HFF-Myc (cell line): ENCODE measurements around the gene POLR2J2.
"Not testable (repeated sequence)": the region's sequence is repeated elsewhere in the genome, so short reads cannot be mapped to it uniquely, and the experiment has no call there.

Source experiments
- DNase-seq: peaks from one replicate; pipeline ENCODE4 v3.0.0-alpha.2; 2011; ENCODE audit warnings: low read depth; ENCODE audit errors: extremely low read depth
- H3K4me3 ChIP-seq: replicated peaks from 2 replicates; pipeline ENCODE4 v1.5.1; 2011; ENCODE audit warnings: low read depth, mild to moderate bottlenecking, control low read depth, low read length

Gene POLR2J2

GRCh38 chr7:102675545-102675944, 4.1 kb upstream of the POLR2J2 start:
- not testable (repeated sequence) for H3K4me3 ChIP-seq, DNase-seq

DNA sequence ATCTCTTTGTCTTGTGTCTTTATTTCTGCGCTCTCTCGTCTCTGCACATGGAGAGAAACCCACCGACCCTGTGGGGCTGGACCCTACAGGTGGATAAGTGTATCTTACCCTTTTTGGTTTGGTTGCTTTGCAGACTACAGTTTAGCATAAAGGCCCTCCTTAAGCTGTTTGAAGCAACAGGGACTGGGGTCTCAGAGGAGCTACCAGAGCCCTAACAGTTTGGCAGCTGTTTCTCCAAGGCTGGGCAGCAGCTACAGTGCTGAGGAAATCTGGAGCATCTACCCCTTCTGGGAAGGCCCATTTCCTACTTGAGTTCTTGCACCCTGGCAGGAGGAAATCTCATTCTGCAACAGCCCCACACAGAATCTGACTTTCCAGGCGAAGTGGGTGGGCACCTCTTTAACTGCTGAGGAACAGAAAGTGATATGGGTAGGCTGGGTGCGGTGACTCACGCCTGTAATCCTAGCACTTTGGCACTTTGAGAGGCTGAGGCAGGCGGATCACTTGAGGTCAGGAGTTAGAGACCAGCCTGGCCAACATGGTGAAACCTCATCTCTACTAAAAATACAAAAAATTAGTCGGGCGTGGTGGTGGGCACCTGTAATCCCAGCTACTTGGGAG, 2.1 kb upstream of the POLR2J2 start:
- H3K4me3 ChIP-seq, DNase-seq: not testable (repeated sequence)

DNA sequence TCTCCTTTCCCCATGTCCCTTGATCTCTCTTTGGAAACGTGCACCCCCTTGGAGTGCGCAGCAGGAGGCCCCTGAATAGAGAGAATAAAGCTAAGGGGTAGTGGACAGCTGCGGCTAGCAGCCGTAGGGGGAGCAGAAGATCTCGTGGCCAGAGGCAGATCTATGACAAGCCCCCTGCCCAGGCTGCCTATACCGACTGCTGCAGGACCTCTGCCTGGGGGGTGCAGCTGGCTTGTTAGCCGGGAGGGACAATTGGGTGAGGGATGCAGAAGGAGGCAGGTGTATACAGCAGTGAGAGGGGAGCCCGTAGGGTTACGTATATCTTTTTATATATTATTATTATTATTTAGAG, 469 bp upstream of the POLR2J2 start:
- not testable (repeated sequence) for H3K4me3 ChIP-seq, DNase-seq

- H3K4me3 ChIP-seq, DNase-seq: not testable (repeated sequence)
Observed at GRCh38 chr7:102667523-102667922, 3.9 kb downstream of the POLR2J2 start.

DNA sequence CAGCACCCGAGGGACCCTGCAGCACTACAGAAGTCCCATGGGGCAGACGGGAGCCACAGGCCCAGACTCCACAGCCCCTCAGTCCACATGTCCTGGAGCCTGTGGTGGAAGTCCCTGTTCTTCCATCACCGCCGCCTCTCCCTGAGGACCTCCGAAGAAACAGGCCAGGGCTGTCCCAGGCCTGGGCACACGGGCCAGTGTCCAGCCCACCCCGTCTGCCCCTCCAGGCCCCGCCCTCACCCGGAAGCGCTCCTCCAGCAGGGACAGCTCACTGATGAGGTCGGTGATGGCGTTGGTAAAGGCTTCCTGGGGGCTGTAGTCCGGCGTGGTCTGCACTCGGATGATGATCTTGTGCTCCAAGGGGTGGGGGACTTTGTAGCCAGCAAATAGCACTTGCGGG, 4.6 kb downstream of the POLR2J2 start:
- DNase-seq, H3K4me3 ChIP-seq: not testable (repeated sequence)

GRCh38 chr7:102664765-102665164, 6.7 kb downstream of the POLR2J2 start:
- not testable (repeated sequence) for DNase-seq

DNA sequence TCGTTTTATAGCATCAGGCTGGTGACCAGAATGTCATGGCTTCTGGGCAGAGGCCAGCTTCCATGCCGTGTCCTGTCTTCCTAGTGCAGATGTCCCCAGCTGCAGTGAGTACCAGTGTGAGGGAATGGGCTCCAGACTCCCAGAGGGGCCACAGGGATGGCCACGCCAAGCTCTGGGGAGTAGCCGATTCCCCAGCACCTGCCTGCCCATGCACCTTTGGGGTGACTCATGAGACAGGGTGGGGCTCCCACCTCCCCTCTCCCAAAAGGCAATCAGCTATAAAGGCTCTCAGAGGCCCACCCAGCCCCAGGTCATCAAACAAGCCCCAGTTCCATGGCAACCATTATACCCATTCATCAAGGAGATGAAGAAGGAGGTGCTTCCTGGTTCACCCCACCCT, 21.5 kb downstream of the POLR2J2 start, which contains the start of gene SPDYE2B:
Gene SPDYE2B (plus strand): TSS at position 396 of the 400 bp plus-strand sequence. CDS start 2,030 bp downstream, outside the sequence.
- not testable (repeated sequence) for DNase-seq, H3K4me3 ChIP-seq

More at GRCh38 chr7:102664765-102665164, 6.7 kb downstream of the POLR2J2 start:
- not testable (repeated sequence) for H3K4me3 ChIP-seq

GRCh38 chr7:102647813-102648212, 23.6 kb downstream of the POLR2J2 start:
- not testable (repeated sequence) for DNase-seq, H3K4me3 ChIP-seq

DNA sequence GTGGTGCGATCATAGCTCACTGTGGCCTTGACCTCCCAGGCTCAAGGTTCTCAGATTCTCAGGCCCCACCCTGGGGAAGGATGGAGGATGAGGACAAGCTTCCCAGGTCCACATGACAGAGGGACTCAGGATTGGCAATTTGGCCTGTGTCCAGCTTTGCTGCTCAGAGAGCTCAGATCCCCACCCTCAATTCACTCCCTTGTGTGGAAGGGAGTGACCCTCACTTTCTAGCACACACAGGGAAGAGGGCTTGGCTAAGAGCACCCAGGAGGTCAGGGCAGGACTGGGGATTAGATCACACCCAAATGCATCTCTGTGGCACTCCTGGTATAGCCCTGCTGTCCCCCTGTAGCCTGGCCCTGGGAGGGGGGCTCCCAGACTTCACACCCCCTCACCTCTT, 28.1 kb downstream of the POLR2J2 start:
- DNase-seq, result not testable (repeated sequence)

DNA sequence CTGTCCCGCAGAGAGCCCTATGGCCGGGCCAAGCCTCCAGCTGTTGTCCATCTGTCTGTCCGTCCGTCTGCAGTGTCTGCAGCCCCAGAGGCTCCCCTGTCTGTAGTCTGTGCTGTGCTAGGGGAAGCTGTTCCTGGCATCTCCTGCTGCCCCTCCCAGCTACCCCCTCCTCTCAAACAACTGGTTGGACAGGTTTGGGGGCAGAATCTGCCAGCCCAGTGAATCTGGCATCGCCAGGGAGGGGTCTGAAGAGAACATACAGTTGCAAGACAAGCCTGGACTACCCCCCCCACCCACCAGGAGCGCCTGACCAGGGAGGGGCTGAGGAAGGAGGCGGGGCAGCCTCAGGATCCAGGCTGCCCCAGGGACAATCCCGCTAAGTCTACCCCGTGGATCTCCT, 28.8 kb downstream of the POLR2J2 start, which contains the start of gene UPK3BL1:
Gene UPK3BL1 (minus strand): TSS at position 101 of the 400 bp plus-strand sequence. CDS start 50 bp downstream, at position 51.
- not testable (repeated sequence) for H3K4me3 ChIP-seq, DNase-seq

More for the DNA sequence above, 28.1 kb downstream of the POLR2J2 start:
- not testable (repeated sequence) for H3K4me3 ChIP-seq

DNA sequence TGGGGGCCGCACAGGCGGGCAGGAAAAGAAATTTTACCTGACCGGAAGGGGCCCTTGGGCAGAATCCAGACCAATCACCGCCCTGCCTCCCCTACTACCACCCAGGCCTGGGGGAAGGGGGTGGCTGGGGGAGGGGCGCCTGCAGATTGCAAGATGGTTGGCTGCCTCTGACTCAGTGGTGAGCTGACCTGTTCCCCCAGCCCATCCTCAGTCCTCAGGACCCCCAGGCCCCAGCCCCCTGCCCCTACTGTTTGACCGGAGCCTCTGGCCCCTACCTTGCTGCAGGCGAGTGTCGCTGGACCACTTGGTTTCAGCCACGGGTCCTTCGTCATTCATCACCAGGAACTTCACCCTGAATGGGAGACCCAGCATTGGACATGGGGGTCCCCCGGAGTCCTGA, 32.6 kb downstream of the POLR2J2 start:
- not testable (repeated sequence) for H3K4me3 ChIP-seq

DNA sequence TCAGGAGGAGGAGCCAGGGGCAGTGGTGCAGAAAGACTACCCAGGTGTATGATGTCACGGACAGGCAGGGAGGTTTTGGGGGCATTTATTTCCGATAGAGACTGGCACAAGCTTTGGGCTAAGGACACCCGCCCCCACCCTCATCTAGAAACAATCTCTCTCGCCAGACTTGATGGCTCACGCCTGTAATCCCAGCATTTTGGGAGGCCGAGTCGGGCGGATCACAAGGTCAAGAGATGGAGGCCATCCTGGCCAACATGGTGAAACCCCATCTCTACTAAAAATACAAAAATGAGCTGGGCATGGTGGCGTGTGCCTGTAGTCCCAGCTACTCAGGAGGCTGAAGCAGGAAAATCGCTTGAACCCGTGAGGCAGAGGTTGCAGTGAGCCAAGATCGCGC, 34.5 kb downstream of the POLR2J2 start:
- not testable (repeated sequence) for DNase-seq

More for the DNA sequence above, 32.6 kb downstream of the POLR2J2 start:
- not testable (repeated sequence) for DNase-seq

GRCh38 chr7:102635354-102635753, 36.1 kb downstream of the POLR2J2 start:
- DNase-seq, H3K4me3 ChIP-seq: not testable (repeated sequence)

More for the DNA sequence above, 34.5 kb downstream of the POLR2J2 start:
- H3K4me3 ChIP-seq, result not testable (repeated sequence)

- not testable (repeated sequence) for H3K4me3 ChIP-seq, DNase-seq
Observed at GRCh38 chr7:102634299-102634698, 37.2 kb downstream of the POLR2J2 start.

DNA sequence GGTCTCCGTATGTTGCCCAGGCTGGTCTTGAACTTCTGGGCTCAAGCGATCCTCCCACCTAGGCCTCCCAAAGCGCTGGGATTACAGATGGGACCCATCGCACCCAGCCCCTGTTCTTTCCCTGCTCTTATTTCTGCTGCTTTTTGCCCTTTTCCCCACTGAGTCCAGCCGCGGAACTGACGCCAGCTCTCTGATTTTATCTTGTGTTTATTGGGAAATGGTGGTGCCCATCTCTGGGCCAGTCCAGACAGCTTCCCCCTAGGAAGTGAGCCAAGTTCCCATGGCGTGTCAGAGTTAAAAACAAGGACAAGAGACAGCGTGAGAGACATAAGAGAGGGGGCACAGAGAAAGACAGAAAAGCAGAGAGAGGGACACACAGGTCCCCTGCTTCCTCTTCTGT, 40.8 kb downstream of the POLR2J2 start:
- DNase-seq, result not testable (repeated sequence)

GRCh38 chr7:102627271-102627904, 44.1 kb downstream of the POLR2J2 start:
- not testable (repeated sequence) for DNase-seq, H3K4me3 ChIP-seq

More for the DNA sequence above, 40.8 kb downstream of the POLR2J2 start:
- H3K4me3 ChIP-seq, result not testable (repeated sequence)

DNA sequence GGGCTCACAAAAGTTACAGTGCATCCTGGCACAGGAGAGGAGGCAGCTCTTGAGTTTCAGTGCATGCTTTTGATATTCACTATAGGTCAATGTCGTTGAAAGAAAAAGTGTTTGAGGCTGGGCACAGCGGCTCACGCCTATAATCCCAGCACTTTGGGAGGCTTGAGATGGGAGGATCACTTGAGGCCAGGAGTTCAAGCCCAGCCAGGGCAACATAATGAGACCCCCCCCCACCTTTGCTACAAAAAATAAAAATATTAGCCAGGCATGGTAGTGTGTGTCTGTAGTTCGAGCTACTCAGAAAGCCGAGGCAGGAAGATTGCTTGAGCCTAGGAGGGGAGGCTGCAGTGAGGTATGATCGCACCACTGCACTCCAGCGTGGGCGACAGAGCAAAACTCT, 53.3 kb downstream of the POLR2J2 start:
- not testable (repeated sequence) for DNase-seq, H3K4me3 ChIP-seq

GRCh38 chr7:102616507-102617125, 54.8 kb downstream of the POLR2J2 start, which contains the start of gene RASA4:
Gene RASA4 (minus strand): TSS chr7:102616756. CDS start chr7:102616689, 67 bp downstream.
- H3K4me3 ChIP-seq, result peak within 1 kb of the TSS; percentile 28
- DNase-seq, result not testable (repeated sequence)
